HepG2 (cell line): Measurements from ENCODE around the gene TNRC18. TPM values are rescaled to one million over a fixed set of nuclear protein-coding genes. Genes with fewer than 3 reads are reported as not detected.
A peak's percentile ranks its signal among the peaks of the same experiment; 100 is the strongest.

ENCODE experiments used
- ARID4A ChIP-seq: sonication (generic); formaldehyde crosslinking; IDR thresholded peaks from 2 replicates; pipeline ENCODE4 v1.5.0; 2020; ENCODE audit warnings: mild to moderate bottlenecking, missing genetic modification reagents, borderline replicate concordance
- BHLHE40 ChIP-seq: IDR thresholded peaks from 2 replicates; pipeline ENCODE4 v1.6.1; 2011; ENCODE audit warnings: low read length, improper control_type of control experiment
- FOXA3 ChIP-seq: IDR thresholded peaks from 2 replicates; pipeline ENCODE4 v1.6.1; 2016; ENCODE audit warnings: missing genetic modification reagents, missing compliant biosample characterization
- HES4 ChIP-seq: sonication (generic); formaldehyde crosslinking; IDR thresholded peaks from 2 replicates; pipeline ENCODE4 v1.9.0; 2021; ENCODE audit warnings: mild to moderate bottlenecking, missing genetic modification reagents, borderline replicate concordance
- HNF4G ChIP-seq, 2 experiments: sonication (generic) in 1 of 2; formaldehyde crosslinking in 1 of 2; IDR thresholded peaks; 2 replicates each; pipeline versions ENCODE4 v1.4.0 to v1.6.1; 2011 to 2020; ENCODE audit warnings: borderline replicate concordance in 2 of 2, low read depth in 2 of 2, mild to moderate bottlenecking in 2 of 2, low read length in 1 of 2, missing genetic modification reagents in 1 of 2, moderate library complexity in 1 of 2
- KLF15 ChIP-seq: sonication (generic); formaldehyde crosslinking; IDR thresholded peaks from 2 replicates; pipeline ENCODE4 v1.8.1; 2023; ENCODE audit warnings: borderline replicate concordance, mild to moderate bottlenecking, inconsistent platforms, missing genetic modification reagents, mixed read lengths
- KLF9 ChIP-seq: IDR thresholded peaks from 2 replicates; pipeline ENCODE4 v1.6.1; 2016; ENCODE audit warnings: low read depth
- RARG ChIP-seq: sonication (generic); formaldehyde crosslinking; IDR thresholded peaks from 2 replicates; pipeline ENCODE4 v1.4.0; 2020; ENCODE audit warnings: low read depth, mild to moderate bottlenecking, missing genetic modification reagents
- RNF2 ChIP-seq: fragments of 450-650 bp; conservative IDR thresholded peaks from 2 replicates; pipeline ENCODE4 v1.6.1; 2016; ENCODE audit warnings: low read depth
- SMARCC2 ChIP-seq: fragments of 450-650 bp; IDR thresholded peaks from 2 replicates; pipeline ENCODE4 v1.6.1; 2017; ENCODE audit warnings: antibody characterized with exemption, mild to moderate bottlenecking
- STAT6 ChIP-seq: sonication (generic); formaldehyde crosslinking; IDR thresholded peaks from 2 replicates; pipeline ENCODE4 v1.4.0; 2020; ENCODE audit warnings: missing genetic modification reagents, mild to moderate bottlenecking, borderline replicate concordance
- THYN1 ChIP-seq: sonication (generic); formaldehyde crosslinking; IDR thresholded peaks from 2 replicates; pipeline ENCODE4 v1.8.1; 2023; ENCODE audit warnings: low read depth, mild to moderate bottlenecking, moderate library complexity, missing genetic modification reagents, borderline replicate concordance
- ZNF567 ChIP-seq: sonication (generic); formaldehyde crosslinking; IDR thresholded peaks from 2 replicates; pipeline ENCODE4 v1.8.1; 2023; ENCODE audit warnings: mild to moderate bottlenecking, missing genetic modification reagents, borderline replicate concordance
- ZNF619 ChIP-seq: sonication (generic); formaldehyde crosslinking; IDR thresholded peaks from 2 replicates; pipeline ENCODE4 v1.4.0; 2020; ENCODE audit warnings: mild to moderate bottlenecking, missing genetic modification reagents
- ZNF703 ChIP-seq: sonication (generic); formaldehyde crosslinking; IDR thresholded peaks from 2 replicates; pipeline ENCODE4 v1.5.1; 2020; ENCODE audit warnings: missing genetic modification reagents, mild to moderate bottlenecking, moderate library complexity, borderline replicate concordance
- ZNF746 ChIP-seq: sonication (generic); formaldehyde crosslinking; IDR thresholded peaks from 2 replicates; pipeline ENCODE4 v1.8.0; 2022; ENCODE audit warnings: mild to moderate bottlenecking, missing genetic modification reagents
- ZNF780A ChIP-seq: sonication (generic); formaldehyde crosslinking; IDR thresholded peaks from 2 replicates; pipeline ENCODE4 v1.8.0; 2022; ENCODE audit warnings: mild to moderate bottlenecking, missing genetic modification reagents, moderate library complexity
- ZNF891 ChIP-seq: sonication (generic); formaldehyde crosslinking; IDR thresholded peaks from 2 replicates; pipeline ENCODE4 v1.5.0; 2020; ENCODE audit warnings: mild to moderate bottlenecking, missing genetic modification reagents
- polyA plus RNA-seq, 8 experiments: library from polyadenylated mRNA; depleted of rRNA in 3 of 8; stranded (reverse) in 7 of 8; unstranded in 1 of 8; fragments of >200 nt; fragmentation: Illumina TruSeq in 4 of 8; extraction: Trizol in 4 of 8; gene quantifications; 2 replicates each; pipeline versions ENCODE4 v1.2.1 to v1.2.3, GENCODE V29; 2011 to 2016; ENCODE audit warnings: low read depth in 4 of 8, missing spikeins in 1 of 8, mixed read lengths in 1 of 8; ENCODE audit not compliant: insufficient read depth in 1 of 8
- total RNA-seq, 5 experiments: library from RNA; depleted of rRNA; stranded (reverse); fragments of >200 nt; fragmentation: Illumina TruSeq; extraction: Trizol; gene quantifications; 2 replicates each; pipeline ENCODE4 v1.2.3, GENCODE V29; 2016; ENCODE audit warnings: low read depth in 1 of 5

Gene TNRC18
- total and polyA plus RNA-seq, 2 of the 13 experiments (the other 11 are each of a cell fraction or from before 2014, with no cell fraction given): 11.7 to 17.4 TPM

DNA sequence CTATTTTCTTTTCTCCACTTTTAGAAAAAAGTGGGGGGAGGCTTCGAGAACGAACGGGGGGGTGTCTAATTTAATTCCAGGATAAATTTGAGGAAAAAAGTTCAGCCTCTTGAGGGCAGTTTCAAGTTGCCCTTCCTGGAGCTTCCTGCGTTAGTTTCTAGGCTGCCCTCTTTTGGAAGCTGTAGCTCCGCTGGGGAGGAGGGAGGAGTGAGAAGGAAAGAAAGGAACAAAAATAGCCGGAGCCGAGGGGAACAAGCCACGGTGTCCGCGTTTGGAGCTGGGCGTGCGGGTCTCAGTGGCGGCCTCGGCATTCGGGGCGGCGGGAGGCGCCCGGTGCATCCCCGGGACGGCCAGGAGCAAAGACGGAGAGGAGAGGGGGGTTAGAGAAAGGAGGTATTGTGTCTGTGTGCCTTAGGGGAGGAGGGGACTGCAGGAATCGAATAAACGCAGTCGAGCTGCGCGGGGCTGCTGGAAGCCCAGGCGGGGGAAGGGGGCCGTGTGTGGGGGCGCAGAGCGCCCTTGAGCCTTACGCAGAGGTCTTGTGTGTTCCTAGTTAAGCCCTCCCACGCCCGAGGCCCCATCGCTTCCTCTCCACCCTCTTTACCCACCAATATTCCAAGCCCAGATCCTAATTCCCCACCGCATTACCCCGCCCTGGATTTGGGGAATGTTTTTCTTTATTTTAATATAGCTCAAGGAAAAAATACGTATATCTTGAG, 2.0 kb upstream of the TNRC18 start (continued):
- TF ChIP-seq STAT6 (no peak), RARG (no peak; the same call in 1 of the 2 replicates), ZNF891 (CRISPR knock-in tag) (peak; percentile 31; the same call in 1 of the 2 replicates), KLF15 (no peak), BHLHE40 (no peak), ZNF567 (no peak), ZNF619 (CRISPR knock-in tag) (no peak), ZNF746 (CRISPR knock-in tag) (peak; percentile 83), HNF4G (IDR thresholded peaks at IDR 0.05; ENCODE audit: borderline replicate concordance, low read depth, low read length) (peak; percentile 32; the same call in 1 of the 2 replicates), HNF4G (CRISPR knock-in tag; IDR thresholded peaks at IDR 0.05; ENCODE audit: borderline replicate concordance, low read depth) (no peak), FOXA3 (peak; percentile 33; the same call in 1 of the 2 replicates), RNF2 (no peak), SMARCC2 (no peak), ZNF703 (CRISPR knock-in tag) (no peak), HES4 (0 out of 2 replicates have a peak, but pooled peaks have one; percentile 21), KLF9 (CRISPR knock-in tag) (no peak), ARID4A (no peak; the same call in 1 of the 2 replicates), THYN1 (CRISPR knock-in tag) (no peak), ZNF780A (CRISPR knock-in tag) (no peak)
